B cell (primary cell): ENCODE results near the gene CMTM7. TPM values are rescaled to one million over a fixed set of nuclear protein-coding genes. Genes with fewer than 3 reads are reported as not detected.

ENCODE experiments used
- ATAC-seq: fragments of 200-7000 bp; cut with Tn5 transposase; one replicate; pipeline ENCODE4 v1.10.0; 2021; ENCODE audit warnings: low read depth, mild to moderate bottlenecking, moderate number of reproducible peaks, moderate library complexity
- CTCF ChIA-PET: fragments of 350-600 bp; sonication (Branson Sonifier 250); formaldehyde crosslinking; loops from one replicate; lab custom pipeline; 2021; ENCODE audit warnings: antibody characterized with exemption, inconsistent platforms; lab: Charles Lee
- POLR2A ChIA-PET: fragments of 350-600 bp; sonication (Branson Sonifier 250); formaldehyde crosslinking; loops from one replicate; lab custom pipeline; 2021; ENCODE audit warnings: antibody characterized with exemption; lab: Charles Lee
- DNase-seq: peaks from one replicate; pipeline ENCODE4 v3.0.0; 2013
- H2AFZ ChIP-seq: 2 replicates; pipeline ENCODE4 v1.6.1; 2012; ENCODE audit warnings: mild to moderate bottlenecking, low read depth, low read length; ENCODE audit not compliant: insufficient read depth, poor library complexity, severe bottlenecking
- H3K27ac ChIP-seq, 2 donors: 1 replicate in 1 of 2; 2 replicates in 1 of 2; pipeline ENCODE4 v1.5.1; 2012 to 2013; ENCODE audit warnings: low read length in 2 of 2, mild to moderate bottlenecking in 2 of 2, moderate library complexity in 1 of 2
- H3K27me3 ChIP-seq, 4 experiments: fragments of 200-600 bp in 1 of 4; sonication (generic) in 1 of 4; replicated peaks in 1 of 4; 1 replicate in 2 of 4; 2 replicates in 2 of 4; pipeline versions ENCODE4 v1.6.1 to v1.7.0; 2013 to 2016; ENCODE audit warnings: low read length in 3 of 4, mild to moderate bottlenecking in 2 of 4, mixed read lengths in 1 of 4, moderate library complexity in 1 of 4; ENCODE audit not compliant: insufficient read depth in 4 of 4, control insufficient read depth in 3 of 4; ENCODE audit errors: control extremely low read depth in 1 of 4
- H3K36me3 ChIP-seq, 2 experiments: replicated peaks in 1 of 2; 1 replicate in 1 of 2; 2 replicates in 1 of 2; pipeline versions ENCODE4 v1.6.1 to v1.7.1; 2013; ENCODE audit warnings: low read length in 1 of 2; ENCODE audit not compliant: insufficient read depth in 2 of 2, control insufficient read depth in 1 of 2; ENCODE audit errors: control extremely low read depth in 1 of 2, extremely low read depth in 1 of 2
- H3K4me1 ChIP-seq, 2 donors: fragments of 200-600 bp in 1 of 2; sonication (generic) in 1 of 2; 1 replicate in 1 of 2; 2 replicates in 1 of 2; pipeline versions ENCODE4 v1.5.1 to v1.6.1; 2013 to 2017; ENCODE audit warnings: low read length in 2 of 2; ENCODE audit not compliant: control insufficient read depth in 2 of 2, insufficient read depth in 2 of 2
- H3K4me2 ChIP-seq: replicated peaks from 2 replicates; pipeline ENCODE3; 2012; ENCODE audit warnings: mild to moderate bottlenecking, low read depth, low read length; ENCODE audit not compliant: poor library complexity, severe bottlenecking
- H3K4me3 ChIP-seq, 5 experiments: fragments of 200-600 bp in 1 of 5; sonication (generic) in 1 of 5; 1 replicate in 3 of 5; 2 replicates in 2 of 5; pipeline versions ENCODE4 v1.5.1 to v1.7.0; 2011 to 2016; ENCODE audit warnings: low read length in 4 of 5, mild to moderate bottlenecking in 4 of 5, low read depth in 2 of 5, control low read depth in 1 of 5, moderate library complexity in 1 of 5; ENCODE audit not compliant: insufficient read depth in 1 of 5; ENCODE audit errors: control extremely low read depth in 1 of 5, extremely low read depth in 1 of 5
- H3K79me2 ChIP-seq: fragments of 200-600 bp; sonication (generic); one replicate; pipeline ENCODE4 v1.6.0; 2016; ENCODE audit warnings: low read length; ENCODE audit not compliant: control insufficient read depth, insufficient read depth
- H3K9ac ChIP-seq: fragments of 200-600 bp; sonication (generic); 2 replicates; pipeline ENCODE4 v1.6.1; 2017; ENCODE audit warnings: mild to moderate bottlenecking, low read length, moderate library complexity
- H3K9me3 ChIP-seq, 3 donors: one replicate each; pipeline versions ENCODE4 v1.6.1 to v1.7.1; 2013; ENCODE audit warnings: low read length in 2 of 3; ENCODE audit not compliant: control insufficient read depth in 2 of 3, insufficient read depth in 1 of 3; ENCODE audit errors: control extremely low read depth in 1 of 3
- H4K20me1 ChIP-seq: 2 replicates; pipeline ENCODE4 v1.6.0; 2012; ENCODE audit warnings: mild to moderate bottlenecking, low read length; ENCODE audit not compliant: insufficient read depth, control insufficient read depth, poor library complexity, severe bottlenecking
- H3K27ac Mint-ChIP-seq: one replicate; pipeline ENCODE4 v1.8.0; 2021; ENCODE audit warnings: mixed read lengths
- H3K27me3 Mint-ChIP-seq: one replicate; pipeline ENCODE4 v1.8.0; 2021; ENCODE audit warnings: mixed read lengths
- H3K4me1 Mint-ChIP-seq: one replicate; pipeline ENCODE4 v1.8.0; 2021; ENCODE audit warnings: mixed read lengths
- H3K4me3 Mint-ChIP-seq: one replicate; pipeline ENCODE4 v1.8.0; 2021; ENCODE audit warnings: mixed read lengths
- H3K9me3 Mint-ChIP-seq: one replicate; pipeline ENCODE4 v1.8.0; 2022; ENCODE audit warnings: mixed read lengths; ENCODE audit not compliant: insufficient read depth
- CTCF ChIP-seq: fragments of 200-600 bp; IDR thresholded peaks from one replicate; pipeline ENCODE4 v1.8.0; 2022; ENCODE audit warnings: antibody characterized with exemption, mild to moderate bottlenecking
- EZH2 ChIP-seq: IDR thresholded peaks from 2 replicates; pipeline ENCODE4 v1.6.1; 2012; ENCODE audit warnings: borderline replicate concordance, low read depth, mild to moderate bottlenecking, moderate library complexity, low read length; ENCODE audit not compliant: insufficient read depth, poor library complexity, severe bottlenecking
- WGBS: methylation state at CpG from one replicate; pipeline ENCODE4 v1.1.5; 2013; ENCODE audit warnings: missing lambda C conversion rate; ENCODE audit not compliant: insufficient coverage; 5-methylcytosine and 5-hydroxymethylcytosine counted together
- intact Hi-C: fragments of 100-400 bp; cut with micrococcal nuclease; formaldehyde crosslinking; loops from one replicate; pipeline ENCODE4 v1.10.0; 2022
- polyA plus RNA-seq: library from polyadenylated mRNA; depleted of rRNA; stranded (reverse); fragments of >200 nt; gene quantifications from 2 replicates; pipeline ENCODE4 v1.2.3, GENCODE V29; 2012
- total RNA-seq, 2 donors: library from RNA; stranded (reverse); fragments of 120-200 nt in 1 of 2; gene quantifications; 1 replicate in 1 of 2; 2 replicates in 1 of 2; pipeline versions ENCODE4 v1.2.3 to v1.2.4, GENCODE V29; 2013 to 2022

Gene CMTM7
- total and polyA plus RNA-seq, 2 donors (not counting 1 experiment from before 2014, with no cell fraction given): 71.5 to 76.1 TPM

- ATAC-seq: no peak
- 89% methylated on average over 5 of the region's 7 CpGs for WGBS
Observed at GRCh38 chr3:32381922-32382321, 9.7 kb upstream of the CMTM7 start.

More at GRCh38 chr3:32381922-32382321, 9.7 kb upstream of the CMTM7 start:
- Histone ChIP-seq H3K79me2 (peaks cover 13% of the 10 kb centered on the region), H3K9me3 (no peaks in the 10 kb centered on the region), H3K27ac (no peak overlapping the region), H3K27me3 (no peaks in the 10 kb centered on the region), H3K4me2 (no peak overlapping the region), H2AFZ (no peak overlapping the region), H3K9ac (no peak overlapping the region), H3K36me3 (no peaks in the 10 kb centered on the region), H4K20me1 (no peaks in the 10 kb centered on the region), H3K4me1 (peaks cover 13 to 22% of the 10 kb centered on the region in 2 donors), H3K4me3 (no peak overlapping the region)
- no peak overlapping the region for H3K4me3 Mint-ChIP-seq
- DNase-seq: no peak
- CTCF ChIA-PET: interaction anchor here (1.0 to 3.0 kb wide), 4 partner anchors 13 to 128 kb away, joined by 4 to 23 read pairs (median 8); no protein-coding TSS in a partner anchor
- H3K4me1 Mint-ChIP-seq: peaks cover 23% of the 10 kb centered on the region
- no peak for TF ChIP-seq EZH2
- TF ChIP-seq CTCF: no peak
- intact Hi-C loops: no loop called here
- POLR2A ChIA-PET: interaction anchor here (0.7 kb wide), 1 partner anchor 54 kb away, joined by 5 read pairs; no protein-coding TSS in a partner anchor
- no peak overlapping the region for H3K27ac Mint-ChIP-seq
- H3K27me3 Mint-ChIP-seq: peaks cover 5% of the 10 kb centered on the region
- H3K9me3 Mint-ChIP-seq: no peaks in the 10 kb centered on the region
